22Rv1 (cell line): ENCODE data around the gene UIMC1.

Experiments used
- CTCF ChIP-seq: fragments of 450-650 bp; IDR thresholded peaks from 2 replicates; pipeline ENCODE4 v1.5.1; 2017; ENCODE audit warnings: mild to moderate bottlenecking
- ZFX ChIP-seq: fragments of 450-650 bp; IDR thresholded peaks from 2 replicates; pipeline ENCODE4 v1.6.1; 2017; ENCODE audit warnings: antibody characterized with exemption, borderline replicate concordance

GRCh38 chr5:176943816-176944215, 62.8 kb downstream of the UIMC1 start:
- TF ChIP-seq CTCF (no peak), ZFX (no peak)
